ENCODE measurements around the gene CUL3. TPM values are rescaled to one million over a fixed set of nuclear protein-coding genes. Genes with fewer than 3 reads are reported as not detected.
"Not testable (repeated sequence)": the region's sequence is repeated elsewhere in the genome, so short reads cannot be mapped to it uniquely, and the experiment has no call there.

CUL3 gene
- total and polyA plus RNA-seq, 2 experiments from 2014 or later, result 66.4 to 79.0 TPM

GRCh38 chr2:224485081-224486014 is 99.8 kb downstream of the CUL3 start:
- Histone ChIP-seq H3K79me2 (peaks cover 41% of the 10 kb centered on the region), H3K4me1 (ENCODE audit: insufficient read depth) (peaks cover 15% of the 10 kb centered on the region), H3K4me2 (peak overlapping the region; percentile 56), H3K27ac (peak overlapping the region; percentile 92)
- not testable (repeated sequence) for H3K36me3 ChIP-seq (replicated peaks; ENCODE audit: insufficient read depth, low read depth); H3K4me3 ChIP-seq; H3K9me3 ChIP-seq (ENCODE audit: low read depth); H3K27me3 ChIP-seq; H2AFZ ChIP-seq; H4K20me1 ChIP-seq (ENCODE audit: insufficient read depth, poor library complexity, severe bottlenecking); H3K9me2 ChIP-seq (replicated peaks; ENCODE audit: insufficient read depth)
- peak; percentile 92 for DNase-seq (ENCODE audit: low spot score)
- WGBS (ENCODE audit: low lambda C conversion rate, missing lambda C conversion rate), result 60% methylated on average over 18 of the region's 18 CpGs

DNA sequence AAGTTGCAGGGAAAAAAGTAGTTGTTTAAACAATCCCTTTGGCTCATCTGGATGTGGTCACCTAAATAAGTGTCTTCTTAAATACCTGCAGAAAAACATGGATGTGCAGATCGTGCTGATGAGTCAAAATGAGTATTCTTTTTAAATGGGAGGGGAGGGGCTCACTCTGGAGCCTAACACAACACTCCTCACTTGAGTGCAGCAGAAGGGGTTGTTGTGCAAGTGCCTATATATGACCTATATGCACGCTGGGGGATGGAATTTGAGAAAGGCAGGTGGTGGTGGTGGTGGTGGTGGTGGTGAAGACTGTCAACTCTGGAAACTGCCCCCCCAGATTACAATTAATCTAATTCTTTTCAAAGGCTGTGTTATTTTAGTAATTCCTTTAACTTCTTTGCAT is 105.3 kb downstream of the CUL3 start:
- no peak overlapping the region for H3K27ac ChIP-seq
- H4K20me1 ChIP-seq (ENCODE audit: insufficient read depth, poor library complexity, severe bottlenecking), result no peaks in the 10 kb centered on the region
- no peak for DNase-seq (ENCODE audit: low spot score)
- H3K4me1 ChIP-seq (ENCODE audit: insufficient read depth), result peaks cover 2% of the 10 kb centered on the region
- H3K27me3 ChIP-seq, result no peaks in the 10 kb centered on the region
- no peaks in the 10 kb centered on the region for H3K9me3 ChIP-seq (ENCODE audit: low read depth)
- H3K79me2 ChIP-seq, result peaks cover 6% of the 10 kb centered on the region
- H3K36me3 ChIP-seq (replicated peaks; ENCODE audit: insufficient read depth, low read depth), result peaks cover 2% of the 10 kb centered on the region
- H3K4me3 ChIP-seq, result no peak overlapping the region
- no peak overlapping the region for H3K4me2 ChIP-seq
- no peak overlapping the region for H2AFZ ChIP-seq
- H3K9me2 ChIP-seq (replicated peaks; ENCODE audit: insufficient read depth), result no peaks in the 10 kb centered on the region
- 92% methylated on average over 2 of the region's 2 CpGs for WGBS (ENCODE audit: low lambda C conversion rate, missing lambda C conversion rate)
- TF ChIP-seq CTCF (IDR thresholded peaks at IDR 0.05; ENCODE audit: poor library complexity) (no peak), EZH2 (IDR thresholded peaks at IDR 0.05; ENCODE audit: borderline replicate concordance) (no peak), EZH2phosphoT487 (IDR thresholded peaks at IDR 0.05; ENCODE audit: low read depth, severe bottlenecking, unreplicated experiment) (no peak)

- Histone ChIP-seq H3K9me3 (ENCODE audit: low read depth) (no peaks in the 10 kb centered on the region), H3K79me2 (no peaks in the 10 kb centered on the region), H2AFZ (no peak overlapping the region), H3K36me3 (replicated peaks; ENCODE audit: insufficient read depth, low read depth) (peaks cover 2% of the 10 kb centered on the region), H3K4me3 (no peak overlapping the region), H3K4me2 (no peak overlapping the region), H3K27me3 (no peaks in the 10 kb centered on the region), H3K4me1 (ENCODE audit: insufficient read depth) (no peaks in the 10 kb centered on the region), H3K9me2 (replicated peaks; ENCODE audit: insufficient read depth) (no peaks in the 10 kb centered on the region), H4K20me1 (ENCODE audit: insufficient read depth, poor library complexity, severe bottlenecking) (no peaks in the 10 kb centered on the region), H3K27ac (no peak overlapping the region)
- no peak for DNase-seq (ENCODE audit: low spot score)
- TF ChIP-seq CTCF (IDR thresholded peaks at IDR 0.05; ENCODE audit: poor library complexity) (no peak), EZH2phosphoT487 (IDR thresholded peaks at IDR 0.05; ENCODE audit: low read depth, severe bottlenecking, unreplicated experiment) (no peak), EZH2 (IDR thresholded peaks at IDR 0.05; ENCODE audit: borderline replicate concordance) (no peak)
- WGBS (ENCODE audit: low lambda C conversion rate, missing lambda C conversion rate), result 95% methylated on average over 3 of the region's 3 CpGs
Observed at GRCh38 chr2:224472827-224473226, 112.3 kb downstream of the CUL3 start.

GRCh38 chr2:224472137-224472536 is 113.0 kb downstream of the CUL3 start:
- H3K9me2 ChIP-seq (replicated peaks; ENCODE audit: insufficient read depth), result no peaks in the 10 kb centered on the region
- no peaks in the 10 kb centered on the region for H3K27me3 ChIP-seq
- H3K4me2 ChIP-seq, result no peak overlapping the region
- H3K4me1 ChIP-seq (ENCODE audit: insufficient read depth), result no peaks in the 10 kb centered on the region
- no peaks in the 10 kb centered on the region for H4K20me1 ChIP-seq (ENCODE audit: insufficient read depth, poor library complexity, severe bottlenecking)
- no peak for DNase-seq (ENCODE audit: low spot score)
- no peak overlapping the region for H3K4me3 ChIP-seq
- TF ChIP-seq EZH2phosphoT487 (IDR thresholded peaks at IDR 0.05; ENCODE audit: low read depth, severe bottlenecking, unreplicated experiment), result no peak
- TF ChIP-seq CTCF (IDR thresholded peaks at IDR 0.05; ENCODE audit: poor library complexity), result no peak
- no peak for TF ChIP-seq EZH2 (IDR thresholded peaks at IDR 0.05; ENCODE audit: borderline replicate concordance)
- H2AFZ ChIP-seq, result no peak overlapping the region
- H3K9me3 ChIP-seq (ENCODE audit: low read depth), result no peaks in the 10 kb centered on the region
- 80% methylated on average over 3 of the region's 3 CpGs for WGBS (ENCODE audit: low lambda C conversion rate, missing lambda C conversion rate)
- no peaks in the 10 kb centered on the region for H3K79me2 ChIP-seq
- H3K36me3 ChIP-seq (replicated peaks; ENCODE audit: insufficient read depth, low read depth), result peaks cover 2% of the 10 kb centered on the region
- H3K27ac ChIP-seq, result no peak overlapping the region

All from hepatocyte (in vitro differentiated cells).